ENCODE results near the gene PIH1D1. TPM values are rescaled to one million over a fixed set of nuclear protein-coding genes. Genes with fewer than 3 reads are reported as not detected.

Gene PIH1D1
- total and polyA plus RNA-seq, 2 of the 8 experiments (the other 6 are each of a cell fraction or from before 2014, with no cell fraction given): 146 to 195 TPM

DNA sequence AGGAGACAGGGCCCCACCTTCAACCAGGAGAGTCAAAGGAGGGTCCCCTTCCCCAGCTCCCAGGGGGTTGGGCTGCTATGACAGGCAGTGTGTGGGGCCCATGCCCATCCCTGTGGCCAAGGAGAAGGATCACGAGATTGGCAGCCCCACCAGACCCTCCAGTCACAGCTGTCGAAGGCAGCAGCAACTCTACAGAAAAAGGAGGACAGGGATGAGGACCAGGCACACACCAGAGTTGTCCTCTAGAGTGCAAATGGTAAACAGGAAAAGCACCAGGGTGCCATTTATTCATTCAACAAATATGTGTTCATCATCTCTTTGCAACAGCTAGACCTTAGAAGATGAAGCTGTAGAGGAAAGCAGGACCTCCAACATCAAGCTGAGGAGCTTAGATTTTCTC lies 32.4 kb downstream of the PIH1D1 start:
- H3K23ac ChIP-seq (ENCODE audit: insufficient read length): no peak overlapping the region
- no peak overlapping the region for H3K14ac ChIP-seq (ENCODE audit: insufficient read length)
- no peak overlapping the region for H4K8ac ChIP-seq (ENCODE audit: extremely low read depth, insufficient read depth, low read length)
- no peak overlapping the region for H3K4me3 ChIP-seq (ENCODE audit: extremely low read depth in 1 of 4, insufficient read depth in 2 of 4, low read depth in 3 of 4, low read length in 4 of 4)
- H3K27ac ChIP-seq (ENCODE audit: low read depth, low read length): no peak overlapping the region
- H3K23me2 ChIP-seq (ENCODE audit: low read depth, low read length): peaks cover 5% of the 10 kb centered on the region; the same call in 1 of the 2 replicates
- 88% methylated on average over 1 of the region's 2 CpGs; no CpG with 5 or more reads in 1 of the 2 experiments for WGBS, 2 experiments (ENCODE audit: extremely low coverage in 1 of 2, insufficient coverage in 1 of 2, insufficient read length in 1 of 2, insufficient replicate concordance in 2 of 2, low coverage in 1 of 2, low lambda C conversion rate in 2 of 2, missing lambda C conversion rate in 1 of 2)
- H2BK120ac ChIP-seq (replicated peaks; ENCODE audit: low read depth, low read length): no peak overlapping the region
- no peak overlapping the region for H3K4ac ChIP-seq (replicated peaks; ENCODE audit: insufficient read length, low read depth, low read length)
- no peaks in the 10 kb centered on the region for H3K79me2 ChIP-seq (ENCODE audit: control insufficient read depth in 1 of 2, insufficient read depth in 2 of 2, low read length in 2 of 2)
- H3K18ac ChIP-seq (ENCODE audit: extremely low read depth, low read length): no peak overlapping the region
- H3K4me2 ChIP-seq (ENCODE audit: insufficient read depth in 1 of 2, low read depth in 2 of 2, low read length in 2 of 2): no peak overlapping the region
- no peaks in the 10 kb centered on the region for H3K79me1 ChIP-seq (ENCODE audit: low read depth, low read length)
- H3K4me1 ChIP-seq (replicated peaks in 1 of 4; ENCODE audit: control insufficient read depth in 3 of 4, insufficient read depth in 4 of 4, low read length in 3 of 4): peaks cover 4 to 29% (median 20%) of the 10 kb centered on the region in 4 experiments; a peak in 6 of 7 replicates
- no peaks in the 10 kb centered on the region for H3K36me3 ChIP-seq (ENCODE audit: control insufficient read depth in 2 of 4, insufficient read depth in 4 of 4, low read length in 3 of 4)
- no peak overlapping the region for H4K5ac ChIP-seq (ENCODE audit: insufficient read length, low read depth, low read length)
- no peak overlapping the region for H2BK5ac ChIP-seq (ENCODE audit: low read depth, low read length)
- no peak overlapping the region for H4K91ac ChIP-seq (replicated peaks; ENCODE audit: insufficient read length, low read length)
- H3K56ac ChIP-seq (replicated peaks; ENCODE audit: insufficient read length, low read depth, low read length): no peak overlapping the region
- H2AK5ac ChIP-seq (ENCODE audit: low read depth, low read length): no peak overlapping the region
- POLR2A ChIA-PET (ENCODE audit: partially characterized antibody): interaction anchor here (1.0 to 5.0 kb wide), 3 partner anchors 9 to 76 kb away, joined by 3 to 38 read pairs (median 3); no protein-coding TSS in a partner anchor
- no peak overlapping the region for H2BK15ac ChIP-seq (ENCODE audit: low read length)
- no peaks in the 10 kb centered on the region for H3K9me3 ChIP-seq (ENCODE audit: insufficient read depth in 2 of 2, low read depth in 1 of 2, low read length in 1 of 2)
- no peaks in the 10 kb centered on the region for H4K20me1 ChIP-seq (replicated peaks in 1 of 2; ENCODE audit: control insufficient read depth in 1 of 2, insufficient read depth in 2 of 2, low read length in 2 of 2)
- no peak for DNase-seq (ENCODE audit: low read depth in 1 of 2, low spot score in 2 of 2)
- no peak overlapping the region for H2AFZ ChIP-seq (ENCODE audit: low read length)
- H2BK12ac ChIP-seq (ENCODE audit: low read depth, low read length): no peak overlapping the region
- H2BK20ac ChIP-seq (ENCODE audit: low read length): no peak overlapping the region
- no peak for FAIRE-seq
- peaks cover 22 to 31% (median 30%) of the 10 kb centered on the region in 4 experiments for H3K27me3 ChIP-seq (replicated peaks in 1 of 4; ENCODE audit: control insufficient read depth in 3 of 4, extremely low read depth in 1 of 4, insufficient read depth in 3 of 4, low read length in 3 of 4)
- H3K9ac ChIP-seq (replicated peaks in 1 of 4; ENCODE audit: extremely low read depth in 1 of 4, low read depth in 3 of 4, low read length in 3 of 4): no peak overlapping the region; a peak in 1 of 7 replicates
- CTCF ChIA-PET (ENCODE audit: partially characterized antibody): interaction anchor here (1.0 to 14.7 kb wide), 12 partner anchors 10 to 313 kb away, joined by 3 to 291 read pairs (median 4); no protein-coding TSS in a partner anchor
- TF ChIP-seq SIRT6 (IDR thresholded peaks at IDR 0.05; ENCODE audit: low read length): no peak
- TF ChIP-seq, protein P1, sequence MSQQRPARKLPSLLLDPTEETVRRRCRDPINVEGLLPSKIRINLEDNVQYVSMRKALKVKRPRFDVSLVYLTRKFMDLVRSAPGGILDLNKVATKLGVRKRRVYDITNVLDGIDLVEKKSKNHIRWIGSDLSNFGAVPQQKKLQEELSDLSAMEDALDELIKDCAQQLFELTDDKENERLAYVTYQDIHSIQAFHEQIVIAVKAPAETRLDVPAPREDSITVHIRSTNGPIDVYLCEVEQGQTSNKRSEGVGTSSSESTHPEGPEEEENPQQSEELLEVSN (IDR thresholded peaks at IDR 0.05): no peak
- TF ChIP-seq BACH1 (IDR thresholded peaks at IDR 0.05; ENCODE audit: low read length): no peak
- no peak for TF ChIP-seq SP1 (IDR thresholded peaks at IDR 0.05; ENCODE audit: low read depth, low read length)
- TF ChIP-seq TAF7 (optimal IDR thresholded peaks at IDR 0.05; ENCODE audit: borderline replicate concordance, low read depth, low read length): no peak
- no peak for TF ChIP-seq CBX8 (IDR thresholded peaks at IDR 0.05; ENCODE audit: borderline replicate concordance, low read depth, low read length)
- no peak for TF ChIP-seq TEAD4 (IDR thresholded peaks at IDR 0.05; ENCODE audit: low read depth, low read length)
- TF ChIP-seq POLR2A (IDR thresholded peaks at IDR 0.05; ENCODE audit: control extremely low read depth in 1 of 2, low read depth in 2 of 2, low read length in 2 of 2): no peak
- no peak for TF ChIP-seq JUN (IDR thresholded peaks at IDR 0.05; ENCODE audit: low read depth, low read length)
- TF ChIP-seq CHD2 (IDR thresholded peaks at IDR 0.05; ENCODE audit: low read length): no peak
- no peak for TF ChIP-seq SIN3A (conservative IDR thresholded peaks at IDR 0.05 in 1 of 2, IDR thresholded peaks at IDR 0.05 in 1 of 2; ENCODE audit: low read depth in 1 of 2, low read length in 2 of 2)
- TF ChIP-seq RBBP5 (IDR thresholded peaks at IDR 0.05; ENCODE audit: borderline replicate concordance, low read depth, low read length): no peak
- no peak for TF ChIP-seq HDAC2 (IDR thresholded peaks at IDR 0.05; ENCODE audit: borderline replicate concordance in 1 of 2, low read depth in 2 of 2, low read length in 2 of 2)

All from H1 (cell line).